Coronary artery (tissue), 2 donors: Measurements from ENCODE around the gene DGAT2.

Experiments
- DNase-seq: peaks from one replicate; pipeline ENCODE4 v3.0.0-alpha.2; 2017; ENCODE audit warnings: low spot score
- H3K27ac ChIP-seq, 2 donors: fragments of 200-600 bp; sonication (generic); one replicate each; pipeline ENCODE4 v1.5.1; 2016 to 2019
- H3K4me3 ChIP-seq: fragments of 200-600 bp; sonication (generic); 2 replicates; pipeline ENCODE4 v1.5.1; 2016; ENCODE audit warnings: mild to moderate bottlenecking, moderate library complexity
- CTCF ChIP-seq: fragments of 200-600 bp; sonication (generic); IDR thresholded peaks from one replicate; pipeline ENCODE4 v1.5.1; 2019; ENCODE audit warnings: antibody characterized with exemption

DGAT2 gene

DNA sequence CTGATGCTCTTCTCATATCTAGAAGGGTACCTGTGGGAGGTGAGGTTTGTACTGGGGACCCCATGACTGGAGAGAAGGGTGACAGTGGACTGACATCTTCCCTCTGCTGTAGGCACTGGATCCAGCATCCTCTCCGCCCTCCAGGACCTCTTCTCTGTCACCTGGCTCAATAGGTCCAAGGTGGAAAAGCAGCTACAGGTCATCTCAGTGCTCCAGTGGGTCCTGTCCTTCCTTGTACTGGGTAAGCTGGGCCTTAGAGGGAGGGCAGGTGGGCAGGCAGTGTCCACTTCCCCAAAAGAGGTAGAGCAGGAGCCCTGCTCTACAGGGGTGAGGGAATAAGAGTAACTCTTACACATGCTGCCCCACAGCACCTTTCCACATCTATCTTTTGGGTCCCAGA lies 15.9 kb downstream of the DGAT2 start:
- DNase-seq, result no peak

GRCh38 chr11:75785187-75785586 lies 16.6 kb downstream of the DGAT2 start:
- no peak for TF ChIP-seq CTCF

More for the DNA sequence above, 15.9 kb downstream of the DGAT2 start:
- Histone ChIP-seq H3K4me3 (no peak overlapping the region), H3K27ac (no peak overlapping the region)
- no peak for TF ChIP-seq CTCF

DNA sequence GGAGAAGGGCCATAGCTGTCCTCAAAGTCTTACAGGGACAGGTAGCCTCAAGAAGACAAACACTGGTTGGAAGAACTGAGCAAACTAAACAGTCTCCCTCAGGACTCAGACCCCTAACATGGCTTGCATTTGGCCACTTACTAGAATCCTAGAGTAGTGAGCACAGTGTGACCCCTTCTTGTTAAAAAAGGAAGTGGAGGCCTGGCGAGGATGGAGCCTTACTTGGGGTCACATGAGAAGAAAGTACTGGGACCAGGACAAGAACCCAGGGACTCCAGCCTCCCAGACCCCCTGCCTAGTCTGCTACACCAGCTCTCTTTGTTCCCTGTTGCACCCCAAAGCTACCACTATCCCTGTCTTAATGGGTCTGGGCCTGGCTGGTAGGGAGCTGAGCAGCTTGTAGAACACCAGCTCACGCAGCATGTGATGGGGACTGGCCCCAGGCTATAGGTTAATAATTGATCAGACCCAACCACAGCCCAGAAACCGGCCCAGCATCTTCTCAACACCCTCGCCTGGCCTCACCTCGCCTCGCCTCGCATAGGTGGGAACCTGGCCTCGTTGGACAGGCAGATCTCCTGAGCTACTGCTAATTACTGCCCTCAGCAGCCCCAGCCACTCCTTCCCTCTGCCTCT lies 17.6 kb downstream of the DGAT2 start:
- TF ChIP-seq CTCF, result no peak
- DNase-seq, result no peak
- Histone ChIP-seq H3K4me3 (no peak overlapping the region), H3K27ac (no peak overlapping the region)

More at GRCh38 chr11:75785187-75785586, 16.6 kb downstream of the DGAT2 start:
- DNase-seq, result no peak
- Histone ChIP-seq H3K4me3 (no peak overlapping the region), H3K27ac (no peak overlapping the region)

GRCh38 chr11:75789521-75789920 lies 20.9 kb downstream of the DGAT2 start:
- Histone ChIP-seq H3K4me3 (no peak overlapping the region), H3K27ac (no peak overlapping the region)
- TF ChIP-seq CTCF, result no peak
- DNase-seq, result no peak

DNA sequence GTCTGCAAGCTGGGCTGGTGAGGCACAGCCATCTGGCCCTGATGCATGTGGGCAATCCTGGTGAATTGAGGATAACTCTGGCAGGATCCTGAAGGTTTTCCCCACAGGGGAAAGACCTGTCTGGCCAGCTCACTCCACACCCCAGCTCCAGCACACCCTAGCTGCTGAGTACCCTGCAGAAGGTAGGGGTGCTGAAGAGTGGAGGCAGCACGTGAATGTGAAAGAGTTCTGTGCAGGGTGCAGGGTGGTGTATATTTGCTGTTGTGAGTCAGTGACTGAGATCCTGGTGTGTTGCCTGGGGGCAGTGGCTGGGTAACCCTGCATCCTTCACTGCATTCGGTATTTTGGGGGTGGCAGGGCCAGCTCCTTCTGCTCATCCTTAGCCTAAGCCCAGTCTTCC lies 22.4 kb downstream of the DGAT2 start:
- no peak overlapping the region for H3K4me3 ChIP-seq
- H3K27ac ChIP-seq, result no peak overlapping the region
- DNase-seq, result no peak
- no peak for TF ChIP-seq CTCF

DNA sequence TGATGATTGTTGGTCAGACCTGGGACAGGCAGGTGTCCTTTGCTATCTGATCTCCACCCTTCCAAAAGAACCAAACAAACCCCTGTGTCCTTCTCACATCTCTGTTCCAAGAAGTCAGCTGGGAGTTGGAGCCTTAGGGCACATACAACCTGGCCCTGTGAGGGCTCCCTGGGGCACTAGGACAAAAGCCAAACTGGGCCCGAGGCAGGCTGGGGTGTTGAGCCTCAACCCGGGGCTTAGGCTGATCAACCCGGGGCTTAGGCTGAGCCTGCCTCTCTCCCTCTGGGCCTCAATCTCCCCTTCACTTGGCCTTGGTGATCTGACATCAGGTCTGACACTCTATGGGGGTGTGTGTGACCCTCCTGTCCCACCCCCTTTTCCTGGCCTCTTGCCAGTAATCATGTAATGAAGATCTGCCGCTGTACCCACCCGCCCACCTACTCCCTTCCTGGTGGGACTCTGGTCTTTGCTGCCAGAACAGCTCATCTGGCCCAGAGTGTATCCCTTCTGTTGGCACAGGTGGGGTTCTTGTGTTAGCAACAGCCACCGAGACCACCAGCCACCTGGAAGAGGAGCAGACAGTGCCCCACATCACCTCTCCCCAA lies 23.7 kb downstream of the DGAT2 start:
- no peak for DNase-seq
- no peak overlapping the region for H3K27ac ChIP-seq
- H3K4me3 ChIP-seq, result no peak overlapping the region
- TF ChIP-seq CTCF, result no peak
